PC-3 (cell line): Measurements from ENCODE around the gene CFH. TPM values are rescaled to one million over a fixed set of nuclear protein-coding genes. Genes with fewer than 3 reads are reported as not detected.

Experiments
- ATAC-seq: fragments of 200-7000 bp; cut with Tn5 transposase; 2 replicates; pipeline ENCODE4 v1.9.1; 2020; ENCODE audit warnings: mild to moderate bottlenecking, moderate library complexity
- BruUV-seq: library from RNA; stranded (reverse); fragments of 400-500 nt; replicated peaks from 2 replicates; lab custom pipeline; 2021; lab: Mats Ljungman, UMichigan
- CTCF ChIA-PET: fragments of 300-600 bp; sonication (Branson Sonifier 250); formaldehyde crosslinking; loops from one replicate; lab custom pipeline; 2022; ENCODE audit warnings: antibody characterized with exemption; lab: Charles Lee
- POLR2A ChIA-PET: fragments of 300-600 bp; sonication (Branson Sonifier 250); formaldehyde crosslinking; loops from one replicate; lab custom pipeline; 2022; ENCODE audit warnings: antibody characterized with exemption; ENCODE audit not compliant: unreplicated experiment; lab: Charles Lee
- DNase-seq: peaks from one replicate; pipeline ENCODE4 v3.0.0-alpha.2; 2015
- H2AFZ ChIP-seq: fragments of 300-600 bp; sonication (generic); 2 replicates; pipeline ENCODE4 v1.6.0; 2016; ENCODE audit warnings: antibody characterized with exemption, low read length
- H3F3A ChIP-seq: fragments of 300-600 bp; sonication (generic); one replicate; pipeline ENCODE4 v1.6.0; 2017; ENCODE audit warnings: antibody characterized with exemption, low read length, control low read depth, mild to moderate bottlenecking; ENCODE audit not compliant: unreplicated experiment
- H3K27ac ChIP-seq: fragments of 300-600 bp; sonication (generic); 2 replicates; pipeline ENCODE4 v1.5.1; 2016; ENCODE audit warnings: mild to moderate bottlenecking, low read length
- H3K27me3 ChIP-seq: fragments of 300-600 bp; sonication (generic); 2 replicates; pipeline ENCODE4 v1.6.1; 2016; ENCODE audit warnings: low read length, mixed read lengths
- H3K36me3 ChIP-seq: fragments of 300-600 bp; sonication (generic); 2 replicates; pipeline ENCODE4 v1.6.1; 2016; ENCODE audit warnings: low read depth, mixed run types, low read length, mixed read lengths
- H3K4me1 ChIP-seq: fragments of 300-600 bp; sonication (generic); 2 replicates; pipeline ENCODE4 v1.5.1; 2016; ENCODE audit warnings: low read length; ENCODE audit not compliant: insufficient read depth
- H3K4me2 ChIP-seq: fragments of 300-600 bp; sonication (generic); 2 replicates; pipeline ENCODE4 v1.6.0; 2016; ENCODE audit warnings: low read length
- H3K4me3 ChIP-seq: fragments of 300-600 bp; sonication (generic); 2 replicates; pipeline ENCODE4 v1.5.1; 2016; ENCODE audit warnings: mild to moderate bottlenecking, low read length, mixed read lengths
- H3K79me2 ChIP-seq: fragments of 300-600 bp; sonication (generic); 2 replicates; pipeline ENCODE4 v1.6.1; 2017; ENCODE audit warnings: low read length, mixed read lengths
- H3K9ac ChIP-seq: fragments of 300-600 bp; sonication (generic); 2 replicates; pipeline ENCODE4 v1.6.0; 2016; ENCODE audit warnings: mild to moderate bottlenecking, low read length
- H3K9me2 ChIP-seq: fragments of 300-600 bp; sonication (generic); replicated peaks from 2 replicates; pipeline ENCODE4 v1.6.1; 2016; ENCODE audit warnings: mixed run types, low read length, mixed read lengths
- H3K9me3 ChIP-seq: fragments of 300-600 bp; sonication (generic); 2 replicates; pipeline ENCODE4 v1.6.1; 2016; ENCODE audit warnings: low read length, mixed read lengths
- H4K20me1 ChIP-seq: fragments of 300-600 bp; sonication (generic); 2 replicates; pipeline ENCODE4 v1.6.1; 2016; ENCODE audit warnings: low read length, mixed read lengths
- EZH2 ChIP-seq: fragments of 300-600 bp; sonication (generic); IDR thresholded peaks from one replicate; pipeline ENCODE4 v1.6.1; 2017; ENCODE audit warnings: antibody characterized with exemption, mild to moderate bottlenecking, low read length; ENCODE audit not compliant: unreplicated experiment
- EZH2phosphoT487 ChIP-seq: fragments of 300-600 bp; sonication (generic); IDR thresholded peaks from 2 replicates; pipeline ENCODE4 v1.6.1; 2018; ENCODE audit warnings: mild to moderate bottlenecking, antibody characterized with exemption, low read length, borderline replicate concordance
- intact Hi-C: fragments of 100-400 bp; cut with micrococcal nuclease; formaldehyde crosslinking; loops from 2 replicates; pipeline ENCODE4 v1.9.0; 2023
- total RNA-seq: library from RNA; depleted of rRNA; stranded (reverse); fragments of >200 nt; gene quantifications from 2 replicates; pipeline ENCODE4 v1.2.3, GENCODE V29; 2014
- TF ChIP-seq, protein P1 (sequence below): fragments of 300-600 bp; sonication (generic); conservative IDR thresholded peaks from 2 replicates; pipeline ENCODE4 v1.5.1; 2017; ENCODE audit warnings: antibody characterized with exemption, low read depth, mild to moderate bottlenecking, low read length

Gene CFH
- total RNA-seq, 1 experiment from 2014 or later = 0.80 TPM

GRCh38 chr1:196640976-196641375 is 10.9 kb upstream of the CFH start:
- Histone ChIP-seq H4K20me1 (no peaks in the 10 kb centered on the region), H3K9ac (no peak overlapping the region), H3K27me3 (no peaks in the 10 kb centered on the region), H3K4me1 (no peaks in the 10 kb centered on the region), H3F3A (no peaks in the 10 kb centered on the region), H3K4me2 (no peak overlapping the region), H3K4me3 (no peak overlapping the region), H2AFZ (no peak overlapping the region), H3K36me3 (no peaks in the 10 kb centered on the region), H3K27ac (no peak overlapping the region), H3K9me2 (no peaks in the 10 kb centered on the region), H3K9me3 (no peaks in the 10 kb centered on the region), H3K79me2 (no peaks in the 10 kb centered on the region)
- no TSS peak for BruUV-seq
- DNase-seq = no peak
- intact Hi-C loops = no loop called here
- TF ChIP-seq, protein P1, sequence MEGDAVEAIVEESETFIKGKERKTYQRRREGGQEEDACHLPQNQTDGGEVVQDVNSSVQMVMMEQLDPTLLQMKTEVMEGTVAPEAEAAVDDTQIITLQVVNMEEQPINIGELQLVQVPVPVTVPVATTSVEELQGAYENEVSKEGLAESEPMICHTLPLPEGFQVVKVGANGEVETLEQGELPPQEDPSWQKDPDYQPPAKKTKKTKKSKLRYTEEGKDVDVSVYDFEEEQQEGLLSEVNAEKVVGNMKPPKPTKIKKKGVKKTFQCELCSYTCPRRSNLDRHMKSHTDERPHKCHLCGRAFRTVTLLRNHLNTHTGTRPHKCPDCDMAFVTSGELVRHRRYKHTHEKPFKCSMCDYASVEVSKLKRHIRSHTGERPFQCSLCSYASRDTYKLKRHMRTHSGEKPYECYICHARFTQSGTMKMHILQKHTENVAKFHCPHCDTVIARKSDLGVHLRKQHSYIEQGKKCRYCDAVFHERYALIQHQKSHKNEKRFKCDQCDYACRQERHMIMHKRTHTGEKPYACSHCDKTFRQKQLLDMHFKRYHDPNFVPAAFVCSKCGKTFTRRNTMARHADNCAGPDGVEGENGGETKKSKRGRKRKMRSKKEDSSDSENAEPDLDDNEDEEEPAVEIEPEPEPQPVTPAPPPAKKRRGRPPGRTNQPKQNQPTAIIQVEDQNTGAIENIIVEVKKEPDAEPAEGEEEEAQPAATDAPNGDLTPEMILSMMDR = no peak
- TF ChIP-seq EZH2 = no peak
- no peak for ATAC-seq
- ChIA-PET CTCF (no interaction called here), POLR2A (no interaction called here)

DNA sequence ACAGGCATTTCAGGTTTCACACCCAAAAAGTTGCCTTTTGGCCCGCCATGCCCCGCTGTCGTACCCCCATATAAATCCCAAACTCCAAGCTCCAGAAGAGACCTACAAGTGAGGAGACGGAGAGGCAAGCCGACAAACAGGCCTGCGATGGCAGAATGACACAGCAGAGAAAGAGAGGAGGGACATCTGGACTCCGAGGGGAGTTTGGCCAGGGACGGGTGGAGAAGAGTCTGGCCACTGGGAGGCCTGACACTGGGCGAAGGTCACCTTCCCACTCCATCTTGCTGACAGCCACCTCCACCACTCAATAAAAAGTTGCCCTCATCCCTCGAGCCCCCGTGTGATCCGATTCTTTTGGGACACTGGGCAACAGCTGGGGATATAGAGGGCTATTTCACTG is 1.9 kb upstream of the CFH start:
- ChIA-PET POLR2A (no interaction called here), CTCF (no interaction called here)
- H3K4me1 ChIP-seq = peaks cover 7% of the 10 kb centered on the region; the same call in 1 of the 2 replicates
- intact Hi-C loops = loop anchor here (5.0 kb wide), 1 partner anchor 168 kb away; no protein-coding TSS in a partner anchor
- H2AFZ ChIP-seq = no peak overlapping the region
- no peaks in the 10 kb centered on the region for H3F3A ChIP-seq
- no peak overlapping the region for H3K27ac ChIP-seq
- H3K9me2 ChIP-seq = no peaks in the 10 kb centered on the region
- TF ChIP-seq, protein P1 = no peak
- no peak for TF ChIP-seq EZH2phosphoT487
- TF ChIP-seq EZH2 = no peak
- H4K20me1 ChIP-seq = no peaks in the 10 kb centered on the region
- ATAC-seq = no peak
- no peaks in the 10 kb centered on the region for H3K79me2 ChIP-seq
- H3K4me2 ChIP-seq = no peak overlapping the region
- no peak overlapping the region for H3K4me3 ChIP-seq
- no TSS peak for BruUV-seq
- no peak for DNase-seq
- H3K9me3 ChIP-seq = no peaks in the 10 kb centered on the region
- no peaks in the 10 kb centered on the region for H3K36me3 ChIP-seq
- H3K9ac ChIP-seq = no peak overlapping the region
- H3K27me3 ChIP-seq = no peaks in the 10 kb centered on the region

DNA sequence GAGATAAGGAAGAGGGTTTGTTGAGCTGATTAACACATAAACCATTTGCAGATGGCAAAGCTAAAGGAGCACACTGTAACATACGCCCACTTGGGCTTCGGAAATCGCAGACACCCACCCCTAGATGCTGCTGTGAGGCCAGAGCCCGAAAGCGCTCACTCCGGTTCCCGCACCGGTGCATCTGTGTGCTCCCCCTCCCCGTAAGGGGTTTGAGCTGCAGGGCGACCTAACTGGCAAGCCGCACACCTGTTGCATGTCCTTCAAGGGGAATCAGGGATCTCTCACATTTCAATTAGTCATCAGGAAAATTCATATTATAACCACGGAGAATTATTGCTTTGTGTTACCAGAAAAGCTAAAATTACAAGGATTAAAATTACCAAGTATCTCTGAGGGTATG is 1.4 kb upstream of the CFH start:
- H3K36me3 ChIP-seq = no peaks in the 10 kb centered on the region
- DNase-seq = no peak
- H3K9me2 ChIP-seq = no peaks in the 10 kb centered on the region
- H4K20me1 ChIP-seq = no peaks in the 10 kb centered on the region
- intact Hi-C loops = loop anchor here (5.0 kb wide), 1 partner anchor 168 kb away; no protein-coding TSS in a partner anchor
- H3K4me3 ChIP-seq = no peak overlapping the region
- no peak overlapping the region for H3K4me2 ChIP-seq
- H3K27me3 ChIP-seq = no peaks in the 10 kb centered on the region
- BruUV-seq = no TSS peak
- POLR2A ChIA-PET = no interaction called here
- H3K27ac ChIP-seq = no peak overlapping the region
- H2AFZ ChIP-seq = no peak overlapping the region
- H3K79me2 ChIP-seq = no peaks in the 10 kb centered on the region
- ATAC-seq = no peak
- CTCF ChIA-PET = no interaction called here
- TF ChIP-seq, protein P1 = no peak
- TF ChIP-seq EZH2phosphoT487 (no peak), EZH2 (no peak)
- no peaks in the 10 kb centered on the region for H3F3A ChIP-seq
- peaks cover 7% of the 10 kb centered on the region; the same call in 1 of the 2 replicates for H3K4me1 ChIP-seq
- H3K9me3 ChIP-seq = no peaks in the 10 kb centered on the region
- no peak overlapping the region for H3K9ac ChIP-seq
